HL-60 (cell line): ENCODE results near the gene CHERP.

ENCODE experiments used
- DNase-seq, 2 experiments: peaks; one replicate each; pipeline ENCODE4 v3.0.0-alpha.2; 2010 to 2020; ENCODE audit warnings: low read depth in 1 of 2, low spot score in 1 of 2
- H3K27ac ChIP-seq: fragments of 250-450 bp; sonication (Bioruptor Pico); replicated peaks from 2 replicates; pipeline ENCODE4 v1.5.1; 2020; ENCODE audit warnings: mild to moderate bottlenecking, moderate library complexity
- H3K27me3 ChIP-seq: fragments of 250-450 bp; sonication (Bioruptor Pico); 2 replicates; pipeline ENCODE4 v1.5.1; 2021; ENCODE audit warnings: mild to moderate bottlenecking, moderate library complexity; ENCODE audit not compliant: insufficient read depth, poor library complexity, severe bottlenecking
- H3K4me3 ChIP-seq: replicated peaks from 2 replicates; pipeline ENCODE4 v1.5.1; 2011; ENCODE audit warnings: mild to moderate bottlenecking, control low read depth, low read length; ENCODE audit not compliant: insufficient read depth
- CTCF ChIP-seq: IDR thresholded peaks from one replicate; pipeline ENCODE4 v1.5.1; 2011; ENCODE audit warnings: low read length, control low read depth, inconsistent platforms; ENCODE audit not compliant: insufficient read depth
- GABPA ChIP-seq: IDR thresholded peaks from 2 replicates; pipeline ENCODE4 v1.6.1; 2012; ENCODE audit warnings: low read depth
- POLR2AphosphoS5 ChIP-seq: IDR thresholded peaks from 2 replicates; pipeline ENCODE4 v1.6.1; 2012; ENCODE audit warnings: low read depth
- REST ChIP-seq: IDR thresholded peaks from 2 replicates; pipeline ENCODE4 v1.6.1; 2012; ENCODE audit warnings: low read depth; ENCODE audit not compliant: insufficient replicate concordance
- SPI1 ChIP-seq: IDR thresholded peaks from 2 replicates; pipeline ENCODE4 v1.6.1; 2012; ENCODE audit warnings: low read depth, mild to moderate bottlenecking, borderline replicate concordance

Gene CHERP

GRCh38 chr19:16527971-16528521, 14.2 kb downstream of the CHERP start:
- TF ChIP-seq POLR2AphosphoS5, result peak; percentile 39; the same call in 1 of the 2 replicates
- no peak for TF ChIP-seq GABPA
- peak; percentile 55 for TF ChIP-seq CTCF
- no peak for TF ChIP-seq SPI1
- Histone ChIP-seq H3K27ac (no peak overlapping the region), H3K27me3 (no peaks in the 10 kb centered on the region), H3K4me3 (no peak overlapping the region)
- peak in 1 of 2 experiments; percentile 30 for DNase-seq

- TF ChIP-seq POLR2AphosphoS5, result no peak
- TF ChIP-seq GABPA, result no peak
- no peak for TF ChIP-seq CTCF
- no peak for TF ChIP-seq SPI1
- TF ChIP-seq REST, result no peak
- no peak overlapping the region for H3K4me3 ChIP-seq
- no peaks in the 10 kb centered on the region for H3K27me3 ChIP-seq
- DNase-seq, result no peak
- no peak overlapping the region for H3K27ac ChIP-seq
Measured at GRCh38 chr19:16527334-16527935, 14.8 kb downstream of the CHERP start.

- no peaks in the 10 kb centered on the region for H3K27me3 ChIP-seq
- no peak overlapping the region for H3K4me3 ChIP-seq
- TF ChIP-seq POLR2AphosphoS5, result no peak
- no peak for TF ChIP-seq CTCF
- TF ChIP-seq REST, result no peak
- no peak for TF ChIP-seq SPI1
- TF ChIP-seq GABPA, result no peak
- no peak overlapping the region for H3K27ac ChIP-seq
- DNase-seq, result no peak
Measured at GRCh38 chr19:16525751-16526481, 16.3 kb downstream of the CHERP start.
